HepG2 (cell line): ENCODE measurements around the gene TBC1D16. TPM values are rescaled to one million over a fixed set of nuclear protein-coding genes. Genes with fewer than 3 reads are reported as not detected.

Source experiments
- AHDC1 ChIP-seq: sonication (generic); formaldehyde crosslinking; IDR thresholded peaks from 2 replicates; pipeline ENCODE4 v1.5.1; 2020; ENCODE audit warnings: mild to moderate bottlenecking, missing genetic modification reagents, borderline replicate concordance
- CERS6 ChIP-seq: sonication (generic); formaldehyde crosslinking; IDR thresholded peaks from 2 replicates; pipeline ENCODE4 v1.5.0; 2020; ENCODE audit warnings: missing genetic modification reagents
- CREM ChIP-seq, 2 experiments: sonication (generic) in 1 of 2; formaldehyde crosslinking in 1 of 2; IDR thresholded peaks; 2 replicates each; pipeline versions ENCODE4 v1.4.0 to v1.6.1; 2016 to 2020; ENCODE audit warnings: antibody characterized with exemption in 1 of 2, mild to moderate bottlenecking in 1 of 2, missing genetic modification reagents in 1 of 2
- ERF ChIP-seq: IDR thresholded peaks from 2 replicates; pipeline ENCODE4 v1.6.1; 2018; ENCODE audit warnings: missing biosample characterization, missing genetic modification reagents
- HNF1B ChIP-seq: sonication (generic); formaldehyde crosslinking; IDR thresholded peaks from 2 replicates; pipeline ENCODE4 v1.5.1; 2020; ENCODE audit warnings: mild to moderate bottlenecking, moderate library complexity, missing genetic modification reagents
- HNRNPL ChIP-seq: fragments of 200-400 bp; formaldehyde crosslinking; IDR thresholded peaks from 2 replicates; pipeline ENCODE4 v1.6.1; 2017; ENCODE audit warnings: mild to moderate bottlenecking, low read depth, low read length
- KDM5B ChIP-seq: sonication (generic); formaldehyde crosslinking; IDR thresholded peaks from 2 replicates; pipeline ENCODE4 v1.4.0; 2020; ENCODE audit warnings: missing genetic modification reagents, mild to moderate bottlenecking, borderline replicate concordance
- NFE2L1 ChIP-seq: sonication (generic); formaldehyde crosslinking; IDR thresholded peaks from 2 replicates; pipeline ENCODE4 v1.4.0; 2020; ENCODE audit warnings: missing genetic modification reagents, mild to moderate bottlenecking, borderline replicate concordance
- NFE2L2 ChIP-seq: fragments of 150-350 bp; IDR thresholded peaks from 2 replicates; pipeline ENCODE4 v1.6.1; 2014; ENCODE audit warnings: low read length
- NR2F1 ChIP-seq, 2 experiments: fragments of 450-650 bp in 1 of 2; formaldehyde crosslinking in 1 of 2; IDR thresholded peaks; 2 replicates each; pipeline versions ENCODE4 v1.5.0 to v1.6.1; 2016 to 2020; ENCODE audit warnings: mild to moderate bottlenecking in 1 of 2, missing compliant biosample characterization in 1 of 2, missing genetic modification reagents in 1 of 2, moderate library complexity in 1 of 2
- PHF20 ChIP-seq: sonication (generic); formaldehyde crosslinking; IDR thresholded peaks from 2 replicates; pipeline ENCODE4 v1.5.0; 2020; ENCODE audit warnings: mild to moderate bottlenecking, missing genetic modification reagents
- POLR2A ChIP-seq, 2 experiments: IDR thresholded peaks; 2 replicates each; pipeline ENCODE4 v1.6.1; 2011; ENCODE audit warnings: low read depth in 2 of 2, low read length in 2 of 2, mild to moderate bottlenecking in 1 of 2, moderate library complexity in 1 of 2; ENCODE audit not compliant: insufficient read depth in 1 of 2
- RBAK ChIP-seq: sonication (generic); formaldehyde crosslinking; IDR thresholded peaks from 2 replicates; pipeline ENCODE4 v1.5.1; 2020; ENCODE audit warnings: mild to moderate bottlenecking, missing genetic modification reagents
- U2AF2 ChIP-seq: fragments of 200-400 bp; formaldehyde crosslinking; IDR thresholded peaks from 2 replicates; pipeline ENCODE4 v1.6.1; 2017; ENCODE audit warnings: low read depth, mild to moderate bottlenecking, low read length
- YEATS2 ChIP-seq: sonication (generic); formaldehyde crosslinking; IDR thresholded peaks from 2 replicates; pipeline ENCODE4 v1.4.0; 2020; ENCODE audit warnings: missing genetic modification reagents, borderline replicate concordance
- ZBTB7B ChIP-seq: sonication (generic); formaldehyde crosslinking; IDR thresholded peaks from 2 replicates; pipeline ENCODE4 v1.4.0; 2020; ENCODE audit warnings: missing genetic modification reagents
- ZNF18 ChIP-seq: sonication (generic); formaldehyde crosslinking; IDR thresholded peaks from 2 replicates; pipeline ENCODE4 v1.8.0; 2022; ENCODE audit warnings: mild to moderate bottlenecking, missing genetic modification reagents; ENCODE audit not compliant: insufficient replicate concordance
- ZNF225 ChIP-seq: sonication (generic); formaldehyde crosslinking; IDR thresholded peaks from 2 replicates; pipeline ENCODE4 v1.4.0; 2020; ENCODE audit warnings: mild to moderate bottlenecking, missing genetic modification reagents
- ZNF614 ChIP-seq: IDR thresholded peaks from 2 replicates; pipeline ENCODE4 v1.6.1; 2018; ENCODE audit warnings: missing biosample characterization, missing genetic modification reagents, inconsistent platforms, borderline replicate concordance
- ZNF790 ChIP-seq: sonication (generic); formaldehyde crosslinking; IDR thresholded peaks from 2 replicates; pipeline ENCODE4 v1.8.0; 2022; ENCODE audit warnings: missing genetic modification reagents, mild to moderate bottlenecking, borderline replicate concordance
- polyA plus RNA-seq, 8 experiments: library from polyadenylated mRNA; depleted of rRNA in 3 of 8; stranded (reverse) in 7 of 8; unstranded in 1 of 8; fragments of >200 nt; fragmentation: Illumina TruSeq in 4 of 8; extraction: Trizol in 4 of 8; gene quantifications; 2 replicates each; pipeline versions ENCODE4 v1.2.1 to v1.2.3, GENCODE V29; 2011 to 2016; ENCODE audit warnings: low read depth in 4 of 8, missing spikeins in 1 of 8, mixed read lengths in 1 of 8; ENCODE audit not compliant: insufficient read depth in 1 of 8
- total RNA-seq, 5 experiments: library from RNA; depleted of rRNA; stranded (reverse); fragments of >200 nt; fragmentation: Illumina TruSeq; extraction: Trizol; gene quantifications; 2 replicates each; pipeline ENCODE4 v1.2.3, GENCODE V29; 2016; ENCODE audit warnings: low read depth in 1 of 5

TBC1D16 gene
- total and polyA plus RNA-seq, 2 of the 13 experiments (the other 11 are each of a cell fraction or from before 2014, with no cell fraction given), result 14.9 to 24.9 TPM

- TF ChIP-seq NR2F1 (CRISPR knock-in tag; IDR thresholded peaks at IDR 0.05) (no peak; a peak in 1 of 4 replicates), CREM (IDR thresholded peaks at IDR 0.05) (no peak), CREM (CRISPR knock-in tag; IDR thresholded peaks at IDR 0.05) (no peak), ZNF18 (CRISPR knock-in tag) (no peak), YEATS2 (CRISPR knock-in tag) (0 out of 2 replicates have a peak, but pooled peaks have one; percentile 16), HNF1B (CRISPR knock-in tag) (no peak), ZBTB7B (CRISPR knock-in tag) (no peak), ZNF225 (CRISPR knock-in tag) (0 out of 2 replicates have a peak, but pooled peaks have one; percentile 55), HNRNPL (no peak), U2AF2 (no peak), RBAK (no peak), NFE2L1 (no peak), CERS6 (CRISPR knock-in tag) (no peak), KDM5B (CRISPR knock-in tag) (no peak; the same call in 1 of the 2 replicates), PHF20 (CRISPR knock-in tag) (no peak), POLR2A (IDR thresholded peaks at IDR 0.05; ENCODE audit: insufficient read depth in 1 of 2, low read depth in 2 of 2, low read length in 2 of 2) (no peak), AHDC1 (CRISPR knock-in tag) (no peak), ZNF790 (no peak), ERF (CRISPR knock-in tag) (no peak), NFE2L2 (no peak), ZNF614 (CRISPR knock-in tag) (no peak)
Observed at GRCh38 chr17:79992649-79993389, 42.9 kb downstream of the TBC1D16 start (continued).
